HG02884 (cell line): ENCODE measurements around the gene C11orf16.
"Not testable (repeated sequence)": the region's sequence is repeated elsewhere in the genome, so short reads cannot be mapped to it uniquely, and the experiment has no call there.

Source experiments
- ATAC-seq: cut with Tn5 transposase; IDR thresholded peaks from one replicate; pipeline ENCODE4 v1.9.1; 2021; ENCODE audit warnings: mild to moderate bottlenecking, moderate library complexity; ENCODE audit not compliant: unreplicated experiment

Gene C11orf16

GRCh38 chr11:8899119-8899753 is 33.5 kb downstream of the C11orf16 start:
- ATAC-seq, result no peak

GRCh38 chr11:8891185-8891584 is 41.6 kb downstream of the C11orf16 start:
- not testable (repeated sequence) for ATAC-seq

- ATAC-seq, result no peak
Measured at GRCh38 chr11:8886322-8886721, 46.4 kb downstream of the C11orf16 start.

GRCh38 chr11:8881585-8881984 is 51.2 kb downstream of the C11orf16 start:
- not testable (repeated sequence) for ATAC-seq

GRCh38 chr11:8878771-8879170 is 54.0 kb downstream of the C11orf16 start:
- no peak for ATAC-seq

GRCh38 chr11:8873741-8874405 is 58.9 kb downstream of the C11orf16 start:
- no peak for ATAC-seq

- no peak for ATAC-seq
Measured at GRCh38 chr11:8871962-8872361, 60.8 kb downstream of the C11orf16 start.

GRCh38 chr11:8871171-8871775 is 61.5 kb downstream of the C11orf16 start:
- no peak for ATAC-seq

- ATAC-seq, result no peak
Measured at GRCh38 chr11:8870411-8871170, 62.2 kb downstream of the C11orf16 start.
